Natural killer cell (primary cell): ENCODE results near the gene STARD4. TPM values are rescaled to one million over a fixed set of nuclear protein-coding genes. Genes with fewer than 3 reads are reported as not detected.

ENCODE experiments used
- ATAC-seq, 3 donors: fragments of 150-1000 bp in 2 of 3; fragments of 200-7000 bp in 1 of 3; cut with Tn5 transposase; 1 replicate in 1 of 3; 2 replicates in 2 of 3; pipeline ENCODE4 v1.10.0; 2021; ENCODE audit warnings: mild to moderate bottlenecking in 2 of 3, moderate library complexity in 2 of 3
- DNase-seq, 2 donors: peaks; one replicate each; pipeline versions ENCODE4 v3.0.0 to v3.0.0-alpha.2; 2013 to 2021; ENCODE audit warnings: mixed read lengths in 1 of 2
- H3K27ac ChIP-seq: one replicate; pipeline ENCODE4 v1.5.1; 2013; ENCODE audit warnings: mild to moderate bottlenecking, low read length
- H3K27me3 ChIP-seq: one replicate; pipeline ENCODE4 v1.6.1; 2013; ENCODE audit warnings: low read length; ENCODE audit not compliant: control insufficient read depth, insufficient read depth
- H3K36me3 ChIP-seq: one replicate; pipeline ENCODE4 v1.6.1; 2013; ENCODE audit warnings: low read length; ENCODE audit not compliant: control insufficient read depth, insufficient read depth
- H3K4me1 ChIP-seq: one replicate; pipeline ENCODE4 v1.6.1; 2013; ENCODE audit warnings: low read length; ENCODE audit not compliant: control insufficient read depth, insufficient read depth
- H3K4me3 ChIP-seq: one replicate; pipeline ENCODE4 v1.5.1; 2013; ENCODE audit warnings: low read length
- H3K9me3 ChIP-seq: one replicate; pipeline ENCODE4 v1.6.1; 2013; ENCODE audit warnings: low read length; ENCODE audit not compliant: control insufficient read depth, insufficient read depth
- H3K27ac Mint-ChIP-seq, 2 donors: one replicate each; pipeline ENCODE4 v1.8.0; 2022; ENCODE audit warnings: mild to moderate bottlenecking in 2 of 2, mixed read lengths in 2 of 2, moderate library complexity in 1 of 2
- H3K27me3 Mint-ChIP-seq, 2 donors: one replicate each; pipeline ENCODE4 v1.8.0; 2022; ENCODE audit warnings: low read depth in 2 of 2, mixed read lengths in 2 of 2
- H3K36me3 Mint-ChIP-seq: one replicate; pipeline ENCODE4 v1.8.0; 2022; ENCODE audit warnings: mixed read lengths
- H3K4me1 Mint-ChIP-seq, 2 donors: one replicate each; pipeline ENCODE4 v1.8.0; 2022; ENCODE audit warnings: mixed read lengths in 2 of 2
- H3K4me3 Mint-ChIP-seq: one replicate; pipeline ENCODE4 v1.8.0; 2022; ENCODE audit warnings: mild to moderate bottlenecking, moderate library complexity, mixed read lengths
- H3K9me3 Mint-ChIP-seq, 2 donors: one replicate each; pipeline ENCODE4 v1.8.0; 2022; ENCODE audit warnings: mixed read lengths in 2 of 2
- WGBS: methylation state at CpG from one replicate; pipeline ENCODE4 v1.1.7; 2013; ENCODE audit warnings: missing lambda C conversion rate; ENCODE audit not compliant: insufficient coverage; 5-methylcytosine and 5-hydroxymethylcytosine counted together
- intact Hi-C: fragments of 100-400 bp; cut with micrococcal nuclease; formaldehyde crosslinking; loops from one replicate; pipeline ENCODE4 v1.14.2; 2022
- total RNA-seq, 4 donors: library from RNA; stranded (reverse); fragments of 120-200 nt in 1 of 4; gene quantifications; one replicate each; pipeline versions ENCODE4 v1.2.3 to v1.2.4, GENCODE V29; 2013 to 2022
- TF ChIP-seq, protein P1 (sequence below): fragments of 200-600 bp; IDR thresholded peaks from one replicate; pipeline ENCODE4 v1.8.0; 2022; ENCODE audit warnings: antibody characterized with exemption

The STARD4 gene
- total RNA-seq, 3 donors from 2014 or later (not counting 1 experiment from before 2014, with no cell fraction given), result 53.3 to 90.2 (median 53.6) TPM

DNA sequence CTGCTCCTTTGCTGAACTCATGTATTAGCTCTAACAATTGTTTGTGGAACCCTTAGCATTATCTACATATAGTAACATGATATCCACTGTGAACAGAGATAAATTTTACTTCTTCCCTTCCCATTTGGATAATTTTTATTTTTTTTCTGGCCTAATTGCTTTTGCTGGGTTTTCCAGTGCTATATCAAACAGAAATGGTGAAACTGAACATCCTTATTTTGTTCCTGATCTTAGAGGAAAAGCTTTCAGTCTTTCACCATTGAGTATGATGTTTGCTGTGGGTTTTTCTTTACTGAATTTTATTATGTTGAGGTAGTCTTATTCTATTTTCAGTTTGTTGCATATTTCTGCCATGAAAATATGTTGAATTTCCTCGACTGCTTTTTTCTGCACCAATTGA is 44.8 kb upstream of the STARD4 start:
- Mint-ChIP-seq H3K27ac (no peak overlapping the region), H3K9me3 (peaks cover 0 to 5% of the 10 kb centered on the region in 2 donors), H3K36me3 (peaks cover 14% of the 10 kb centered on the region), H3K4me3 (no peak overlapping the region), H3K27me3 (peaks cover 9 to 14% of the 10 kb centered on the region in 2 donors), H3K4me1 (peaks cover under 1% of the 10 kb centered on the region in 2 donors)
- TF ChIP-seq, protein P1, sequence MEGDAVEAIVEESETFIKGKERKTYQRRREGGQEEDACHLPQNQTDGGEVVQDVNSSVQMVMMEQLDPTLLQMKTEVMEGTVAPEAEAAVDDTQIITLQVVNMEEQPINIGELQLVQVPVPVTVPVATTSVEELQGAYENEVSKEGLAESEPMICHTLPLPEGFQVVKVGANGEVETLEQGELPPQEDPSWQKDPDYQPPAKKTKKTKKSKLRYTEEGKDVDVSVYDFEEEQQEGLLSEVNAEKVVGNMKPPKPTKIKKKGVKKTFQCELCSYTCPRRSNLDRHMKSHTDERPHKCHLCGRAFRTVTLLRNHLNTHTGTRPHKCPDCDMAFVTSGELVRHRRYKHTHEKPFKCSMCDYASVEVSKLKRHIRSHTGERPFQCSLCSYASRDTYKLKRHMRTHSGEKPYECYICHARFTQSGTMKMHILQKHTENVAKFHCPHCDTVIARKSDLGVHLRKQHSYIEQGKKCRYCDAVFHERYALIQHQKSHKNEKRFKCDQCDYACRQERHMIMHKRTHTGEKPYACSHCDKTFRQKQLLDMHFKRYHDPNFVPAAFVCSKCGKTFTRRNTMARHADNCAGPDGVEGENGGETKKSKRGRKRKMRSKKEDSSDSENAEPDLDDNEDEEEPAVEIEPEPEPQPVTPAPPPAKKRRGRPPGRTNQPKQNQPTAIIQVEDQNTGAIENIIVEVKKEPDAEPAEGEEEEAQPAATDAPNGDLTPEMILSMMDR, result no peak
- ATAC-seq (no peak), DNase-seq (no peak)
- no CpG with 5 or more reads among the region's 1 CpG for WGBS
- H3K9me3 ChIP-seq, result no peaks in the 10 kb centered on the region
- no peaks in the 10 kb centered on the region for H3K27me3 ChIP-seq
- intact Hi-C loops, result no loop called here
- H3K4me1 ChIP-seq, result no peaks in the 10 kb centered on the region
- no peak overlapping the region for H3K27ac ChIP-seq
- no peak overlapping the region for H3K4me3 ChIP-seq
- no peaks in the 10 kb centered on the region for H3K36me3 ChIP-seq

DNA sequence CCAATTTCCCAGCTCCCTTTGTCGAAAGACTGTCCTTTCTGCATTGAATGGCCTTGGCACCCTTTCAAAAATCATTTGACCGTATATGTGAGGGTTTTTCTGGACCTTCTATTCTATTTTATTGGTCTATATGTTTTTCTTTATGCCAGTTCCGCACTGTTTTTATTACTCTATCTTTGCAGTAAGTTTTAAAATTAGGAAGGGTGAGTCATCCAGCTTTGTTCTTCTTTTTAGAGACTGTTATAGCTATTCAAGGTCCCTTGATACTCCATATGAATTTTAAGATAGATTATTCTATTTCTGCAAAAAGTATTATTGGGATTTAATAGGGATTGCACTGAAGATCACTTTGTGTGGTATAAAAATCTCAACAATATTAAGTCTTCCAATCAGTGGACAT is 44.2 kb upstream of the STARD4 start:
- Histone ChIP-seq H3K36me3 (no peaks in the 10 kb centered on the region), H3K27me3 (no peaks in the 10 kb centered on the region), H3K9me3 (no peaks in the 10 kb centered on the region), H3K4me1 (no peaks in the 10 kb centered on the region), H3K4me3 (no peak overlapping the region), H3K27ac (no peak overlapping the region)
- TF ChIP-seq, protein P1, result no peak
- H3K27me3 Mint-ChIP-seq, result peaks cover 9 to 14% of the 10 kb centered on the region in 2 donors
- H3K4me1 Mint-ChIP-seq, result peaks cover 6 to 7% of the 10 kb centered on the region in 2 donors
- H3K27ac Mint-ChIP-seq, result no peak overlapping the region
- 88% methylated on average over 2 of the region's 3 CpGs for WGBS
- peaks cover 14% of the 10 kb centered on the region for H3K36me3 Mint-ChIP-seq
- no peak for ATAC-seq
- DNase-seq, result no peak
- H3K9me3 Mint-ChIP-seq, result peaks cover 0 to 5% of the 10 kb centered on the region in 2 donors
- intact Hi-C loops, result no loop called here
- no peak overlapping the region for H3K4me3 Mint-ChIP-seq

DNA sequence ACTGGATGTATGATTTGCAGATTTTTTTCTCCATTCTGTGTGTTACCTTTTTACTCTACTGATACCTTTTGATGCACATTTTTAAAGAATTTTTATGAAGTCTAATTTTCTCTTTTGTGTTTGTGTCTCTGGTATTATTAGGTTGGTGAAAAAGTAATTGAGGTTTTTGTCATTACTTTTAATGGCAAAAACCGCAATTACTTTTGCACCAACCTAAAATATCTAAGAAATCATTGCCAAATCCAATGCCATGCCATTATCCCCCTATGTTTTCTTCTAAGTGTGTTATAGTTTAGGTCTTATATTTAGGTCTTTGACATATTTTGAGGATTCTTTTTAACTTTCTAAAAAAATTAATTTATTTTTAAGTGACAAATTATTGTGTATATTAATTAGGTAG is 43.4 kb upstream of the STARD4 start:
- no peak for DNase-seq
- Histone ChIP-seq H3K27me3 (no peaks in the 10 kb centered on the region), H3K27ac (no peak overlapping the region), H3K4me3 (no peak overlapping the region), H3K9me3 (no peaks in the 10 kb centered on the region), H3K4me1 (peaks cover under 1% of the 10 kb centered on the region), H3K36me3 (no peaks in the 10 kb centered on the region)
- Mint-ChIP-seq H3K36me3 (peaks cover 14% of the 10 kb centered on the region), H3K9me3 (peaks cover 0 to 5% of the 10 kb centered on the region in 2 donors), H3K4me1 (peaks cover 14% of the 10 kb centered on the region in 2 donors), H3K27ac (no peak overlapping the region), H3K27me3 (peaks cover 9 to 14% of the 10 kb centered on the region in 2 donors), H3K4me3 (no peak overlapping the region)
- TF ChIP-seq, protein P1, result no peak
- no CpG with 5 or more reads among the region's 1 CpG for WGBS
- no peak for ATAC-seq
- intact Hi-C loops, result no loop called here

GRCh38 chr5:111553868-111554267 is 41.5 kb upstream of the STARD4 start:
- 53% methylated on average over 1 of the region's 1 CpG for WGBS
- H3K36me3 Mint-ChIP-seq, result no peaks in the 10 kb centered on the region
- H3K9me3 Mint-ChIP-seq, result no peaks in the 10 kb centered on the region
- peaks cover 0 to 2% of the 10 kb centered on the region in 2 donors for H3K27me3 Mint-ChIP-seq
- Histone ChIP-seq H3K36me3 (no peaks in the 10 kb centered on the region), H3K27ac (no peak overlapping the region), H3K4me3 (no peak overlapping the region), H3K27me3 (no peaks in the 10 kb centered on the region), H3K9me3 (no peaks in the 10 kb centered on the region), H3K4me1 (peaks cover 3% of the 10 kb centered on the region)
- TF ChIP-seq, protein P1, result no peak
- intact Hi-C loops, result loop anchor here (5.0 kb wide), 1 partner anchor 397 kb away; no protein-coding TSS in a partner anchor
- DNase-seq (no peak), ATAC-seq (no peak)
- peaks cover 21 to 24% of the 10 kb centered on the region in 2 donors for H3K4me1 Mint-ChIP-seq
- H3K4me3 Mint-ChIP-seq, result no peak overlapping the region
- no peak overlapping the region for H3K27ac Mint-ChIP-seq
